Kidney (tissue), 14 donors: Measurements from ENCODE around the gene IRF2BP2. TPM values are rescaled to one million over a fixed set of nuclear protein-coding genes. Genes with fewer than 3 reads are reported as not detected.

Experiments
- DNase-seq, 5 donors: peaks; one replicate each; pipeline ENCODE4 v3.0.0-alpha.2; 2013 to 2020
- FAIRE-seq: peaks from 2 replicates; lab custom pipeline; 2012; peaks lifted over from hg19 to GRCh38; lab: Jason Lieb, UNC
- H3K27ac ChIP-seq, 2 donors: one replicate each; pipeline ENCODE4 v1.7.0; 2013; ENCODE audit warnings: low read depth in 2 of 2, low read length in 2 of 2, inconsistent platforms in 1 of 2
- H3K27me3 ChIP-seq: one replicate; pipeline ENCODE4 v1.7.1; 2013; ENCODE audit warnings: low read length, inconsistent platforms; ENCODE audit not compliant: control insufficient read depth, insufficient read depth
- H3K36me3 ChIP-seq, 3 donors: one replicate each; pipeline versions ENCODE4 v1.7.0 to v1.7.1; 2013; ENCODE audit warnings: low read length in 3 of 3, control low read depth in 1 of 3, inconsistent platforms in 1 of 3; ENCODE audit not compliant: insufficient read depth in 3 of 3, control insufficient read depth in 2 of 3
- H3K4me1 ChIP-seq, 3 donors: one replicate each; pipeline versions ENCODE4 v1.7.0 to v1.7.1; 2013; ENCODE audit warnings: low read length in 3 of 3, inconsistent platforms in 1 of 3, low read depth in 1 of 3; ENCODE audit not compliant: control insufficient read depth in 2 of 3, insufficient read depth in 2 of 3
- H3K4me3 ChIP-seq, 3 donors: one replicate each; pipeline versions ENCODE4 v1.7.0 to v1.8.1; 2013; ENCODE audit warnings: low read length in 3 of 3, control low read depth in 1 of 3, inconsistent platforms in 1 of 3
- H3K9ac ChIP-seq, 3 donors: one replicate each; pipeline versions ENCODE4 v1.7.0 to v1.7.1; 2013; ENCODE audit warnings: low read length in 3 of 3, control low read depth in 1 of 3, inconsistent platforms in 1 of 3
- H3K9me3 ChIP-seq, 3 donors: one replicate each; pipeline versions ENCODE4 v1.7.0 to v1.7.1; 2013; ENCODE audit warnings: low read length in 3 of 3, control low read depth in 1 of 3, inconsistent platforms in 1 of 3; ENCODE audit not compliant: control insufficient read depth in 2 of 3, insufficient read depth in 1 of 3
- intact Hi-C: fragments of 100-400 bp; cut with DNase I; formaldehyde crosslinking; loops from one replicate; pipeline ENCODE4 v1.11.1; 2022
- polyA plus RNA-seq: library from polyadenylated mRNA; stranded (reverse); fragments of 350-450 nt; fragmentation: Illumina TruSeq; extraction: RNeasy Lipid Tissue Mini Kit (QIAGEN cat#74804); gene quantifications from one replicate; pipeline ENCODE4 v1.2.3, GENCODE V29; 2014; ENCODE audit warnings: low read depth, low replicate concordance; ENCODE audit not compliant: insufficient read depth
- total RNA-seq: library from RNA; stranded (reverse); fragmentation: NEBNext Ultra II Directional; extraction: Animal tissue kit (Norgen Biotek cat#: 25700); gene quantifications from one replicate; pipeline ENCODE4 v1.2.1, GENCODE V29; 2021
- TF ChIP-seq, protein P1 (sequence below): IDR thresholded peaks from 3 replicates; pipeline ENCODE4 v1.5.1; 2012; ENCODE audit warnings: mild to moderate bottlenecking, moderate library complexity, borderline replicate concordance; ENCODE audit not compliant: insufficient read depth; ENCODE audit errors: extremely low read depth
- donor health status: control.
- donor health status: control.
- donor health status: control.
- donor health status: control.
- donor health status: control.
- donor health status: DM: yes; HTN: yes; CAD: no.
- donor health status: Normal renal cell carcinoma (clear cell type).

IRF2BP2 gene
- total and polyA plus RNA-seq, 2 donors from 2014 or later: 53.8 to 130 TPM

DNA sequence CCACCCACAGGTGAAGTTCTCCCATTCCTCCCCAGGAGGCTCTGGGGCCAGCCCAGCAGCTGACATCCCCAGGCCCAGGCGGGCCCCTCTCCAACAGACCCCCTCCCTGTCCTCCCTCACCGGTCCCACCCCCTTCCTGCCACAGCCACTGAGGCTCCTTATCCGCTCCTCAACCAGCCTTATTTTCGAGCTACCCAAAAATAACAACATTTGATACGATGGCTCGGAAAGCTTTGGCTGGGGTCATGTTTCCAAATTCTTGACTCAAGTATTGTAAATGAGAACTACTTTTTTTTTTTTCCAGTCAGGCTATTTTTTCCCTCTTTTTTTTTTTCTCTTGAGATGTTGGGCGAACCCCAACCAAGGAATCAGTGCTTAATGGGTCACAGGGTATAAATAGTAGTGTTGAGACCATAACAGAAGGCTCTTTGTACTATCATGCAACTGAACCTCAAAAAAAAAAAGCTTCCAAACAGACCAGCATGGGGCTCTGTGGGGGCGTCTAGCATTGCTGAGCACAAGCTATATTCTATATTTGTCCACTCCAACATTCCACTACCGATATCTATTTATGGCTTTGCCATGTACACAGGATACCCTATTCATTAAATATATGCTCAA, 27.2 kb downstream of the IRF2BP2 start:
- no peak for FAIRE-seq
- peak in 3 of 5 donors; percentile 47 to 87 (median 63) for DNase-seq
- Histone ChIP-seq H3K4me1 (no peaks in the 10 kb centered on the region), H3K4me3 (no peak overlapping the region), H3K9ac (no peak overlapping the region), H3K27ac (peak overlapping the region in 1 of 2 donors; percentile 62), H3K9me3 (no peaks in the 10 kb centered on the region), H3K36me3 (no peaks in the 10 kb centered on the region), H3K27me3 (no peaks in the 10 kb centered on the region)
- intact Hi-C loops: no loop called here
- TF ChIP-seq, protein P1, sequence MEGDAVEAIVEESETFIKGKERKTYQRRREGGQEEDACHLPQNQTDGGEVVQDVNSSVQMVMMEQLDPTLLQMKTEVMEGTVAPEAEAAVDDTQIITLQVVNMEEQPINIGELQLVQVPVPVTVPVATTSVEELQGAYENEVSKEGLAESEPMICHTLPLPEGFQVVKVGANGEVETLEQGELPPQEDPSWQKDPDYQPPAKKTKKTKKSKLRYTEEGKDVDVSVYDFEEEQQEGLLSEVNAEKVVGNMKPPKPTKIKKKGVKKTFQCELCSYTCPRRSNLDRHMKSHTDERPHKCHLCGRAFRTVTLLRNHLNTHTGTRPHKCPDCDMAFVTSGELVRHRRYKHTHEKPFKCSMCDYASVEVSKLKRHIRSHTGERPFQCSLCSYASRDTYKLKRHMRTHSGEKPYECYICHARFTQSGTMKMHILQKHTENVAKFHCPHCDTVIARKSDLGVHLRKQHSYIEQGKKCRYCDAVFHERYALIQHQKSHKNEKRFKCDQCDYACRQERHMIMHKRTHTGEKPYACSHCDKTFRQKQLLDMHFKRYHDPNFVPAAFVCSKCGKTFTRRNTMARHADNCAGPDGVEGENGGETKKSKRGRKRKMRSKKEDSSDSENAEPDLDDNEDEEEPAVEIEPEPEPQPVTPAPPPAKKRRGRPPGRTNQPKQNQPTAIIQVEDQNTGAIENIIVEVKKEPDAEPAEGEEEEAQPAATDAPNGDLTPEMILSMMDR: no peak

DNA sequence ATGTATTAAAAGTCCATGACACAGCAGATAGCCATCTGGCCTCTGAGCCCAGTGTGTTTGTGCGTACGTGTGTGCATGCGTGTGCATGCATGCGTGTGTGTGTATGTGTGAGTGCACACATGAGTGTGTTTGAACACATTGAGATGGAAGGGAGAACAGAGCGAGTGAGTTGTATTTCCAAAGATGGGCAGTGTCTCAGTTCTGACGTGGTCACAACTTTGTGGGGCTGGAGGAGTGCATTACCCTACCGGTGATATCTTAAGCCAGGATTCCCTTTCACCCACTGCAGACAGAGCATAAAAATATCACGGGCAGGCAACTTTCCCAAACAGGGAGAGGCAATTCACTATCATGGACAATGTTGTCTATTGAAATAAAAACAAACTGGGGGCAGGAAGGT, 27.8 kb downstream of the IRF2BP2 start:
- TF ChIP-seq, protein P1: no peak
- Histone ChIP-seq H3K9ac (no peak overlapping the region), H3K9me3 (no peaks in the 10 kb centered on the region), H3K36me3 (no peaks in the 10 kb centered on the region), H3K4me1 (no peaks in the 10 kb centered on the region), H3K4me3 (no peak overlapping the region), H3K27me3 (no peaks in the 10 kb centered on the region), H3K27ac (peak overlapping the region in 1 of 2 donors; percentile 62)
- intact Hi-C loops: no loop called here
- no peak for FAIRE-seq
- DNase-seq: no peak

DNA sequence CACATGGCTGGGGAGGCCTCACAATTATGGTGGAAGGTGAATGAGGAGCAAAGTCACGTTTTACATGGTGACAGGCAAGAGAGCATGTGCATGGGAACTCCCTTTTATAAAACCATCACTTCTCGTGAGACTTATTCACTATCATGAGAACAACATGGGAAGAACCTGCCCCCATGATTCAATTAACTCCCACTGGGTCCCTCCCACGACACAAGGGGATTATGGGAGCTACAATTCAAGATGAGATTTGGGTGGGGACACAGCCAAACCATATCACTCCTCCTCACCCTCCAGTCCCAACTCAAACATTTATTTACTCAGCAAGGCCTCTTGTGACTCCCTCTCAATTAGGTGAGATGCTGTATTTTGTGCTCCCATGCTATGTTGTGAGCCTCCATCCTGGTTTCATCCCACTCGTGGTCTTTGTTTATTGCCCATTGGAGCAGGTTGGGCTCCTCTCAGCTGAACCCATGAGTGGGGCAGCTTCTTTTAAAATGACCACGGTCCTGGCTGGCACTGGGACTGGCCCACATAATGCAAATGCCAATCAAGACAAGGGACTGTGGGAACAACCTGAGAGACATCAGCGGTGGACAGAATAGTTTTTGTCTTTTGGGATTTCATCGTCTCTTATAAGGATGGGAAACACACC, 28.8 kb downstream of the IRF2BP2 start:
- no peak overlapping the region for H3K9ac ChIP-seq
- no peaks in the 10 kb centered on the region for H3K36me3 ChIP-seq
- TF ChIP-seq, protein P1: no peak
- H3K4me1 ChIP-seq: no peaks in the 10 kb centered on the region
- intact Hi-C loops: no loop called here
- no peak for FAIRE-seq
- H3K27me3 ChIP-seq: no peaks in the 10 kb centered on the region
- no peak for DNase-seq
- H3K27ac ChIP-seq: no peak overlapping the region
- H3K4me3 ChIP-seq: no peak overlapping the region
- no peaks in the 10 kb centered on the region for H3K9me3 ChIP-seq
